NCI-H774 (cell line): ENCODE data around the gene SDK2.
A peak's percentile ranks its signal among the peaks of the same experiment; 100 is the strongest.
"Not testable (repeated sequence)": the region's sequence is repeated elsewhere in the genome, so short reads cannot be mapped to it uniquely, and the experiment has no call there.

Experiments
- DNase-seq: peaks from one replicate; lab custom pipeline; 2025; lab: John Stamatoyannopoulos, UW

Gene SDK2

DNA sequence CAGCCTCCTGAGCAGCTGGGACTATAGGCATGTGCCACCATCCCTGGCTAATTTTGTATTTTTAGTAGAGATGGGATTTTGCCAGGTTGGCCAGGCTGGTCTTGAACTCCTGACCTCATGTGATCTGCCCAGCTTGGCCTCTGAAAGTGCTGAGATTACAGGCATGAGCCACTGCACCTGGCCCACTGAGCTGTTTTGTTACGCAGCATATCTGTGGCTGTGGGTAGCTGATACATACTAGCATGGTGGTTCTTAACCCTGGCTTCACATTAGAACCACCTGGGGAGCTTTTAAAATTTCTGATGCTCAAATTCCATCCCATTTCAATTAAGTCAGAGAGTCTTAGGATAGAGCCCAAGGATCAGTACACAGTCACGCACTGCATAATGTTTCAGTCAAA, 190.8 kb downstream of the SDK2 start:
- not testable (repeated sequence) for DNase-seq

DNA sequence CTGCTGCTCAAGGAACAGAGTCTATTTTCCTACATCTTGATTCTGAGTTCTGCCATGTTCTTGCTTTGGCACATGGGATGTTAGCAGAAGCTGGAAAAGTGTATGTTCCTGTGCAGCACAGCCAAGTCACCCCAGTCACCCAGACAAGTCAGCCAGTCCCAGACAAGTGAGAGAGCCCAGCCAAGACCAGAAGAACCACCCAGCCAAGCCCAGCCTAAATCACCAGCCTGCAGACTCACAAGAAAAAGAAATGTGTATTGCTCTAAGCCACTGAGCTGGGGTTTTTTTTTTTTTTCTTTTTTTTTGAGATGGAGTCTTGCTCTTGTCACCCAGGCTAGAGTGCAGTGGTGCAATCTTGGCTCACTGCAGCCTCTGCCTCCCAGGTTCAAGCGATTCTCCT, 191.2 kb downstream of the SDK2 start:
- no peak for DNase-seq

DNA sequence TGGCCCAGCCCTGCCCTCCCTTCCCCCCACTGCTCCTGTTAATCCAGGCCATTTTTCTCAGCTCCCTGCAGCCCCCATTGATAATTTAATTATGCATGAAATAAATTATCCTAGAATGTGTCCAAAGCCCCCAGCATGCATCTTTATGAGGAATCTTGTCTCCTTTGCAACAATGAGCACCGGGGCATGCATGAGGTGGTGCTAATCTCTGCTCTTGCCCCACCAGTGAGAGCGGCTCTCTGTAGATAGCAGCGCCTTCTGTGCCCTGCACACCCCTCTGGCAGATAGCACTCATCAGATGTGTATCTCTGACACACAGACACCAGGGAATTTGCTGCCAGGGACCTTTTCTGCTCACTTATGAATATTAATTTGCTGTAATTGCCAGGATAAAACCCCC, 192.2 kb downstream of the SDK2 start:
- DNase-seq: no peak

DNA sequence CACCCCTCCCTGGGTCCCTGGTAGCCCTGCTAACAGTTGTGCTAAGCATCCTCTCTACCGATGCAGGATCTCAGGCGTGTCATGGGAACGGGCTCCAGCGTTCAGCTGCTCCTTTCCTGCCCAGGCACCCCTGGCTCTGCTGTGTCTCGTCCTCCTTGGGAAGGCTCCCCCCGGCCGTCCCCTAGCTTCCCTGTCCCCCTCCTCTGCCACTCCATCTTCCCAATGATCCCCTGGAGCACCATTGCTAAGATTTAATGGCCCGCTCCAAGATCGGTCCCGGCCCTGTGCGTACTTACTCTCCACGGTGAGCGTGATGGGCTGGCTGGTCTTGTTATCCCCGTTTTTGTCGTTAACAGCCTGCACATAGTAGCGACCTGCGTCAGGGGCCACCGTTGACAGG, 196.9 kb downstream of the SDK2 start:
- DNase-seq: no peak

DNA sequence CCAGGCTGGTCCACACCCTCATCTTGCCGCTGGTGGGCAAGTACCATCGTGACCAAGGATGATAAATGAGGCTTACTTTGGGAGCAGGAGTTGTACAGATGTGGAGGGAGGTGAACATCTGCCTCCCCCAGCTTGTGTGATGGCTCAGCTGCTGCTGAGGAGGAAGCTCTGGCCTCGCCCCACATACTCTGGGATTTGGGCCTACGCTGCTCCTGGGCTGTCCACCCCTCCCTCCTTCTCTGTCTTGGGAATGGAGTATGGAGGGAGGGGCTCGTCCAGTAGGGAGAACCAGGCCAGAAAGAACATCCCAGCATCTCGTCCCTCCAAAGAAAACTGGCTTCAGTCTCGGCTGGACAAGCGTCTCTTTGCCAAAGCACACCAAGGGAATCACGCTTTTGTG, 197.6 kb downstream of the SDK2 start:
- DNase-seq: no peak

DNA sequence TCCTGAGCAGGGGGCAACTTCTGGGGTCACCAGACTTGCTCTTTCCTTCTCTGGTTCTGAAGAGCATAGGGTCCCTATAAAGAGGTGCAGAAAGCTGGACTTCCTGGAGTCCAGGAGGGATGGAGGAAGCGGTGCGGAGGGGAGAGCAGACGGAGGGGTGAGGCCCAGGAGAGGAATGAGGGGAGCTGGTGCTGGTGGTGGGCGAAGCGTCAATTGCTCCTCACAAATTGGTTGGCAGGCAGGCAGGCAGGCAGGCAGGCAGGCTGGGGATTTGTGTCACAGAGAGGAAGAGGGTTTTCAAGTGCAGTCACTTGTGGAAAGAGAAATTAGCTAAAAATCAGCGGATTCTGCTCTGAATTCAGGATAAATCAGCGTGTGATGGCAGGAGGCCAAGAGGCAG, 198.8 kb downstream of the SDK2 start:
- DNase-seq: no peak

DNA sequence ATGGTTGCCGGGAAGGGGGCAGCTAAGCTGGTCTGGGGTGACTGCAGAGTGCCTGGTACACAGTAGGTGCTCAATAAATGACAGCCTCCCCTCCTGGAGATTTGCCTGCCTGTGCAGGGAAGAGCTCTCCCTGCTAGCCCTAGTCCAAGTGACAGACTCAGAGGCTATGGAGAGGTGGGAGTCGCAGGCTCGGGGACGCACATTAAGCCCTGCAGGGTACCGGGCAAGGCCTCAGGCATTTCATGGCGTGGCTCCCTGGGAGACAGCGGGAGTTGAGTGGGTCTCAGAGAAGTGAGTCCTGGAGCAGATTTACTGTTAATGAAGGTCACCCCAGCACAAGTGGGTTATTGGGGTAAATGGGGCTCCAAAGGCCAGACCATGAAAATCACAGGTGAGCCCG, 200.2 kb downstream of the SDK2 start:
- DNase-seq: no peak

DNA sequence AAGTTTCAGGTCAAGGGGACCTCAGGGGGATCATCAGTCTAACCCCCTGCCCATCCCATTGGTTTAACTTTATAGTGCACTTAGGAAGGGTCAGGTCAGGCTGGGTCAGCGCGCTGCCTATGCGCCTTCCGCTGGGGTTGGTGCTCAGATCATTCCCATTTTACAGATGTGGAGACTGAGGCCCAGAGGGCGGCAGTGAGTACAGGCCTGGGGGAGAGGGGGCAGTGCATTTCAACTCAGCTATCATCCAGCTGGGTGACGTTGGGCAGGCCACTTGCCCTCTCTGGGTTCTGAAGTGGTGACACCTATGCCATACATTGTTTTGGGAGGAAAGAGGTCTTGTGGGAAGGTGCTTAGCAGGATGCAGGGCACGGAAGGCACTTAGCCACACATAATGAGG, 204.6 kb downstream of the SDK2 start:
- DNase-seq: no peak

DNA sequence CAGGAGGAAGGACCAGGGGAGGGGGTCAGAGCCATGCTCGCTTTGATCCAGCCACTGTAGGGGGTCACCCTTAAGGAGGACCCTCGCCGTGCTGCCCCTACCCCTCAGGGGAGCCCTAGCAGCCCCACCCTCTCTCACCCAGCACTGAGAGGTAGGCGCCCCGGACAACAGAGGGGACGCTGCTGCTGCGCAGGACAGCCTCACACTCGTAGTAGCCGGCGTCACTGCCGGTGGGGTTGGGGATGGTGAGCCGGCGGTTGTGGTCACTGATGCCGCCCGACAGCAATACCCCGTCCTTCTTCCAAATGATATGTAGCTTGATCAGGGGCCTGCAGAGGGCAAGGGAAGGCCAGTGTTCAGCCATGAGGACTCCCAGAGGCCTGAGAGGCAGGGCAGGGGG, 206.4 kb downstream of the SDK2 start:
- DNase-seq: no peak

DNA sequence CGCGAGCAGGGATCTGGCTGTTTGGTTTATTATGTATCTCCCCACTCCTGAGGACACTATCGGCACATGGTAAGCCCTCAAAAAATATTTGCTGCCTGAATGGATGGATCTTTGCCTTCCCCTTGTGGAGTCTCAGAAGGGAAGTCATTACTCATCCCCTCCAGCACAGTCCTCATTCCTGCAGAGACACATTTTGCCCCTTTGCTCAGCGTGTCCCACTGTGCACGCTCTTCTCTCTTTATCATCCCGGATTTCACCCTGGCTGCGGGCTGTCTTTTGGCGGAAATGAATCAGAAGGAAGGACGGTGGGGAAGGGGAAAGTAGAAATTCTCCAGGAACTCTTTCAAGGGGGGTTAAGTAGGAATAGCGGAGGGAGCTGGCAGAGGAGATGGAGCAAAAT, 207.3 kb downstream of the SDK2 start:
- no peak for DNase-seq

DNA sequence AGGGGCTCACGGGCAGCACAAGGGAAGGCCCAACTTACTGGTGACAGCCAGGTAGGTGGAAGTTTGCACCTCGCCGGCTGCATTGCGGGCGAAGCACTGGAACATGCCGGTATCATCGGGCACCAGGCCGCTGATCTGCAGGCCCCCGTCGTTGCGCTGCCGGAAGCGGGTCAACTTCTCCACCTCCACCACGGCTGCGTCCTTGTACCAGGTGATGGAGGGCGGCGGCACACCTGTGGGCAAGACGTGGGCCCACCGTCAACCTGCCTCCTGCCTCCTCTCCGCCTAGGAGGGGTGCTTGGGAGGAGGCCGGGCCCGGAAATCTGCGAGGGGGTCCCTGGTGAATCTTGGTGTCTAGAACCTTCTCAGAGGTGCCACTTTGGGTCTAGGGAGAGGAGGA, 208.8 kb downstream of the SDK2 start:
- no peak for DNase-seq

DNA sequence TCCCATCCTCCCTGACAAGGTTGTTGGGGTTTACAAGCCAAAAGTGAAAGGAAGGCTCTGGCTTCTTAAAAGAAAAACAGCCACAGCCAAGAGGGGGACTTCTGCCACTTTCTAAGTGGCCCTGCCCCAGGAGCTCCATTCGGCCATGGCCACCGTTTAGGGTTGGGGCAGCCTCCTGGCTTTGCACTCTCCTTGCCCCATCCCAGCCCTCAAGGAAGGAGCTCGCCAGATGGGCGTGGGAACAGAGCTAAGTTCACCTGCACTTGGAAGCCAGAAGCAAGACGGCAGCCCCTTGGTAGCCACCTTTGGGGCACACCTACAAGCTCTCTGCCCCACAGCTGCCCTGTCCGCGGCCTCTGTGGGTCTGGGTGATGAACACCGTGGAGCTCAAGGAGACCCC, 210.1 kb downstream of the SDK2 start:
- no peak for DNase-seq

DNA sequence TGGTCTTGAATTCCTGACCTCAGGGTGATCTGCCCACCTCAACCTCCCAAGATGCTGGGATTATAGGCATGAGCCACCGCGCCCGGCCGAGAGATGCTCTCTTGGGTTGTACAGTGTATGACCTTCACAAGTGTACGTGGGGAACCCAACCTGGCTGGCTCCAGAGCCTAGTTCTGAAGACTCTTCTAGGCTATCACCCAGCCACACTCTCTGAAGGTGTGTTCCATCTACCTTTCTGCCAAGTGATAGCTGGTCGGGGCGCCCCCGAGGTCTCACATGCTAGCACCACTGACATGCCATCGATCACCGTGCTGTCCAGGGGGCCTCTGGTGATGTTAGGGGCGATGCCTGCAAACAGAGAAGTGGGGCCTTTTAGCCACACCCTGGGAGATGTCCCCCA, 210.7 kb downstream of the SDK2 start:
- DNase-seq: no peak

DNA sequence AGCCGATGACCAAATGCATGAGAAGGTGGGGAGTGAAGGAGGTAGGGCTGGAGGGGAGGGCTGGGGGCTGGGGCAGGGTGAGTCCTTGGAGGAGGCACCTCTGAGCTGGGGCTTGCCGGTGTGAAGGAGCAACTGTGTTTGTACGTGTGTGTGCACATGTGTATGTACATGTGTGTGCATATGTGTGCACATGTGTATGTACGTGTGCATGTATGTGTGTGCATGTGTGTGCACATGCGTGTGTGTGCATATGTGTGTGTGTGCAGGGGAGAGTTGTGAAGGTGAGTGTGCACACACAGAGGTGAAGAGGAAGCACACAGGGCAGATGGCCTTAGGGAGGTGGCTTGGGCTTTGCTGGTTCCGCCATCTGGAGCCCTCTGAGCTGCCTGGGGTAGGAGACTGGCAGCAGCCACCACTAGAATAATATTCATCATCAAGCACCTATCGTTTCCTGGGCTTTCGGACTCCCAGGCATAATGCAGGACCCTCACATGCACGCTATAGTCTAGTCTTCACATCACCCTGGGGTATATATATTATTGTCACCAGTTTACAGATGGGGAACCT, 211.5 kb downstream of the SDK2 start:
- no peak for DNase-seq

DNA sequence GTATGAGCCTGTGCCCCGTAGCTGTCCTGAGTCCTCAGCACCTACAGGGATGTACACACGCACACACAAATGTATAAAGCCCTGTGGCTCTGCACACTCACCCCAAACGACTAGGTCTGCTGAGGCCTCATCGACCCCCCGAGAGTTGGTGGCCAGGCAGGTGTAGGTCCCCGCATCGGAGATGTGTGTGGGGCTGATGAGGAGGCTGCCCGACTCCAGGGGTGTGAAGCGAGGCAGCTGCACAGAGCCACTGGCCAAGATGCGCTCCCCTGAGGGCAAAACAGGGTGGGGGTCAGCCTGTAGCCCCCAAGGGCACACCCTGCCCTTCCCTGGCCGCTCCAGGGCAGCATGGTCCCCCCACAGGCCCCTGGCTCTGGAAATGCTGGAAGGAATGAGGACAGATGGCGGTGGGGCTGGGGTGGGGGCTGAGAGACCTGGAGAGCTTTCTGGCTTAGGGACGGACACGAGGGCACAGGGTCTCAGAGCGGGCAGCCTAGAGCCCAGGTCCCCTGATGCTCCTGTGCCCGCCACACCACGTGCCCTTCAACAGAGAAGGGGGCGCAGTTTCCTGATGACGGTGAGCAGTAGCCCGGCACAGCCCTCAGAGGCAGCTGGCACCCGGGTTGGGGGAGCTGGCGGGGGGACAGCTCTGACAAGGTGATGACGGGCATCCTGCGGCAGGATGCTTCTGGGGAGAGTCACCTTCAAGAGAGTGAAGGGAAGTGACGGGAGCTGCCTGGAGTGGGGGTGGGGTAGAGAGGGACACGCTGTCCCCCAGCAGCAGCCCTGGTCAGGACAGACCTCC, 212.6 kb downstream of the SDK2 start:
- no peak for DNase-seq

DNA sequence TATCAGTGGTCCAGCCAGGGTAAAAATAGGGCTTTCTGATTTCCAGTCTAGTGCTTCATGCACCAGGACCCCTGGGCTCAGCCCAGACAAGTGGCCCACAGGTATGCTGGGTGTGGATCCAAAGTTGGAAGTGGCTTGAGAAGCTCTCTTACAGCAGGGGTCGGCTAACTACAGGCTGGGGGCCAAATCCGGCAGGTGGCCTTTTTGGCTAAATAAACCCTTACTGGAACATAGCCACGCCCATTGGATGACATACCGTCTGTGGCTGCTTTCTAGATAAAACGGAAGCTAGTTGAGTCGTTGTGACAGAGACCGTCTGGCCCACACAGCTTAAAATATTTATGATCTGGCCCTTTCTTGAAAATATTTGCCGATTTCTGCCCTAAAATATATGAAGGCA, 213.4 kb downstream of the SDK2 start:
- peak; percentile 74 for DNase-seq

DNA sequence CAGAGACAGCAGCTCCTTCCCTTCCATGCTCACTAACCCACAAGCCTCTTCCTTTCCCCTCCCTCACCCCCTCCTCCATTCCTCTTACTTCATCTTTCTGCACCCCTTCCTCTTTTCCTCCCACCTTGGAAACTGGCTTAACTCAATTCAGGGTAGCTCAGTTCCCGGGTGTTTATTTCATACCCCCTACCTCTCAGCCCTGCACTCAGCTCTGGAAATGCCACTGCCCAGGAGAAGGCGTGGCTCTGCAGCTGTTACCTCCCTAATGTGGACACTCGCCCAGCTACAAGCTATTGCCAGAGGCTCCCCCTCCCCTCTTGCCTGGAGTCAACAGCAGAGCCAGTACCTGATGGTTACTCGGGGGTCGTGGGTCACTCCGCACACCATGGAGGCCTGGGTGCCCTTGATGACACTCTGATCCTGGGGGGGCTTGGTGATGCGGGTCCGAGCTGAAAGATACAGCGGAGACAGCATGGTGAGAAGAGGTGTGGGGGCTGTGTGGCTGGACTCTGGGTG, 214.0 kb downstream of the SDK2 start:
- DNase-seq: peak; percentile 61

DNA sequence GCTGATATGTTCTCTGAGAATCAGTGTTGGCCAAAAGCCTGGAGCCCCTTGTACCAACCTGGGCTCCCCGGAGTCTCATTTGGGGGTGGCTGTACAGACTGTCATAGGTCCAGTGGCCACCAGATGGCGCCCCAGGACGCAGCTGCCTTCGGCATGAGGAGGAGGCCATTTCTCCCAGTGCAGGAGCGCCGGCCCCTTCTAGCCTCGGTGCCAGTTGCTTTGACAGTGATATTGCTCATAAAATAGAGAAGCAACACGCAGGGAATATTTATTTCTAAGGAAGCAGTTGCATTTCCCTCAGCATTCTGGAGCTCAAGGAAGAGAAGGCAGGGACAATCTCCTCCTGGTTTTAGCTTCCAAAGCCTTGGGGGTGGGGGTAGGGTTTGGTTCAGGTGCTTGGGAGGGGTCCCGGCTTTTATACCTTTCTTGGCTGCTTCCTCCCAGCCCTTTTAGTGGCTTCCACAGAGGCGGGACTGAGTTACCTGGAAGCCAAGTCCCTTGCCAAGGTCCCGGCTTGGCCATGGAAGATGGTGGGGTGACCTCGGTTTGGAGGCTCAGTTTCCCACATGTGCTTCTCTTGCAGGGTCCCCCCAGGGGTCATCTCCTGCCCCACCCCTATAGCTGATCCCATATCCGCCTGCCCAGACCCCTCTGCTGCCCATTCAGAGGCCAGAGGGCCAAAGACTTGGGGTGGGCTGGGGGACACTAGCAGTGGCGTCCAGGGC, 214.6 kb downstream of the SDK2 start:
- peak; percentile 86 for DNase-seq

DNA sequence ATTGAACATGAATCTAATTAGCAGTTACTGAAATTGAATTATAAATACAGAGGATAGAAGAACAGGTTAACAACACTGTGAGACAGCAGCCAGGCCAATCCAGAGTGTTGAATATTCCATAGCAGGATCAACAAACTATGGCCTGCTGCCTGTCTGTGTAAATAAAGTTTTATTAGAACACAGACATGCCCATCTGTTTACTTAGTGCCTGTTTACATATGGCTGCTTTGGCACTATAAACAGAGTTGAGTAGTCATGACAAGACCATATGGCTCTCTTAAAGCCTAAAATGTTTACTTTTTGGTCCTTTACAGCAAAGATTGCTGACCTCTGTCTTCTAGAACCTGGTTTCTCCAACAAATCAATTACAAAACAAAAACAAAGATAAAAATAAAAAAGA, 217.0 kb downstream of the SDK2 start:
- DNase-seq: peak; percentile 80

DNA sequence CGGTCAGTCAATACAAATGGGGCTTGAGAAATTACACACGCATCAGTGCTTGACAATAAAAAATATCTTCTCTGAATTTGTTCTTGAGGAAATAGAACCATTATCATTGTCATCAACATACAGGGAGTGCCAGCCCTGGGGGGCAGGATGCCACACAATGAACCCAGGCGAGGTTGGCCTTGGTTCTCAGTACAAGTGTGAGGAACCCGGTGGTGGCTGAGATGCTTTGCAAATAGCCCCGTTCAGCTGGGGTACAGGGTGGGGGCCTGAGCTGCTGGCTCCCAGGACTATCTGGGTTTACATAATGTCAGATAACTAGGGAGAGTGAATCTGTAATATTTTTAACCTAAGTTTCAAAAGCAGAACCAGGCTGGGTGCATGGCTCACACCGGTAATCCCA, 219.7 kb downstream of the SDK2 start:
- no peak for DNase-seq

DNA sequence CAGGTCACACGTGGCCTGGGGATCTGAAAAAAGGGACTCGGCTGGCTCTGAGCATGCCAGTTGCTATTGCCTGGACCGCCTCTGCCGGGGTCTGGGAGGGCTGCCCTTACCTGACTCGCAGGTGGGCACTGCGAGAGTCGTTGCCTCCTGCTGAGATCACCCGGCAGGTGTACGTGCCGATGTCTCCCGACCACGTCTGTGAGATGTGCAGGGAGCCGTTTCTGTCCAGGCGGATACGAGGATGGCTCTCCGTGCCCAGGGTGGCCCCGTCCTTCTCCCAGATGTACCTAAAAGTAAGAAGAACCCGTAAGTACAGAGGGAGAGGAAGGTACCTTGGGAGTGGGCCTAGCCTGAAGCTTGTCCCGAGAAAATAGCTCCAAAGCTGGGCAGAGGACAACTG, 220.4 kb downstream of the SDK2 start:
- no peak for DNase-seq

DNA sequence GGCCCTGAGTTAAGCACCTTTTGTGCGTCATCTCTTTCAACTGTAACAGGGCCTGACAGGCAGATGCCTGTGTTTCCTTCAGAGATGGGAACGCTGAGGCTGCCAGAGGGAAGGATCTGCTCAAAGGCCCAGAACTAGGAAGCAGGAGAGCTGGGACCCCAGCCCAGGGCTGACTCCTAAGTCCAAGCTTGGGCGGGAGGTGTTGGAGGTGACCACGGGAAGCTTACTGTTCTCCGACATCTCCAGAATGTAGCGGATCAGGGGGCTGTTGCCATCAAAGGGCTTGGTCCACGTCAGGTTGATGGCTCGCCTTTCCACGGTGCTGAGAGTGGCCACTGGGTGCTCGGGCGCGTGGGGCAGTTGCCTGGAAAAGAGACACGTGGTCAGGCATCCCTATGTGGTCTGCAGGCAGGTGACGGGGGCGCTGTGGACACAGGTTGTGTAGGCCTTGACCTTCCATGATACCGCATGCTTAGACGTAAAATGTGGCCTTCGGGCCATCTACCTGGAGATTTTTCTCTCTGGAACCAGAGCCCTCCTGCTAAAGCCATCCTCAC, 221.0 kb downstream of the SDK2 start:
- no peak for DNase-seq

DNA sequence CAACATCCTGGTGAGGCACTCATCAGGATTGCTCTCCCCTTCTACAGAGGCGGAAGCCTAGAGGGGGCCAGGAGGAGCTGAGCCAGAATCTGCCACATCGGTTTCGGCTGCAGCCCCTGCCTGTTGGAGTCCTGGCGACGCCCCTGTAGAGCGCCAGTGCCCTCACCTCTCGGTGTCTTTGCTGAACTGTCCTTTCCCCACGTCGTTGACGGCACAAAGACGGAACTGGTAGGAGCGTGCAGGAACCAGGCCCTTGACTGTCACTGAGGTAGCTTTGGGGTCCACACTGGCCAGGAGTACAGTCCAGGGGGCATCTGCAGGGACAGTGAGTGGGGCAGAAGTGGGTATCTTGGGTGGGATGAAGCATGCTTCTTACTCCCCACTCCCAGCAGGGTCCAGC, 222.1 kb downstream of the SDK2 start:
- DNase-seq: no peak
